GM23248 (cell line): Measurements from ENCODE around the gene GJD4.

Experiments used
- EZH2 ChIP-seq: fragments of 200-600 bp; sonication (generic); IDR thresholded peaks from 2 replicates; pipeline ENCODE4 v1.6.1; 2018; ENCODE audit warnings: antibody characterized with exemption, mild to moderate bottlenecking; ENCODE audit not compliant: insufficient read depth, poor library complexity, severe bottlenecking
- EZH2phosphoT487 ChIP-seq: fragments of 200-600 bp; sonication (generic); IDR thresholded peaks from 2 replicates; pipeline ENCODE4 v1.6.1; 2018; ENCODE audit warnings: antibody characterized with exemption, moderate library complexity, mild to moderate bottlenecking, low read depth; ENCODE audit not compliant: insufficient read depth

DNA sequence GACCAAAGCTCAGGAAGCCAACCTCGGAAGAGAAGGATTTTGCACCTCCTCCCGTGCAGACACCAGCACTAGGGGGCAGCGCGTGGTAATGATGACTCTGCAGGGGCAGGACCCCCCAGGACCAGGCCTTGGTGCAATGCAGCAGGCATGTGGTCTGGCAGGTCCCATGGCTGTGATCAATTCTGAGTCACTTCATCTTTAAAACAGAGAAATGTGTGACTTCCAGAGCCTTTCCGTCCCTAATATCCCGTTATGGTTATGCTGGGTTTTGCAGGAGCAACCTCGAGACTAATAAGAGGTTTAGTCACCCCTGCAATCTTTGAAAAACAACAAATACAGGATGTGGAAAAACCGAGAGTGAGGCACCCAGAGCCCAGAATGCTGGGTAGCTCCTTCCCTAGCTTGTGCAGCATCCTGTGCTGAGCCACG is 30.2 kb upstream of the GJD4 start:
- TF ChIP-seq EZH2 (no peak), EZH2phosphoT487 (no peak)
